GM12878 (cell line): ENCODE data around the gene ATF6B.

ENCODE experiments used
- FOXM1 ChIP-seq: IDR thresholded peaks from 2 replicates; pipeline ENCODE4 v1.6.1; 2012; ENCODE audit warnings: low read depth, mild to moderate bottlenecking, inconsistent platforms, low read length, moderate library complexity
- GABPA ChIP-seq: IDR thresholded peaks from 2 replicates; pipeline ENCODE4 v1.6.1; 2014; ENCODE audit warnings: antibody characterized with exemption, low read depth, mild to moderate bottlenecking, inconsistent platforms
- HDAC6 ChIP-seq: fragments of 200-600 bp; sonication (generic); IDR thresholded peaks from one replicate; pipeline ENCODE4 v1.8.0; 2017; ENCODE audit warnings: antibody characterized with exemption; ENCODE audit not compliant: unreplicated experiment
- IKZF1 ChIP-seq: fragments of 450-650 bp; conservative IDR thresholded peaks from 2 replicates; pipeline ENCODE4 v1.6.1; 2017; ENCODE audit warnings: antibody characterized with exemption, mild to moderate bottlenecking
- POLR2A ChIP-seq: IDR thresholded peaks from 2 replicates; pipeline ENCODE4 v1.6.1; 2011; ENCODE audit warnings: low read depth, mild to moderate bottlenecking, low read length
- RAD51 ChIP-seq: fragments of 450-650 bp; IDR thresholded peaks from 2 replicates; pipeline ENCODE4 v1.6.1; 2016; ENCODE audit warnings: moderate library complexity, mild to moderate bottlenecking, inconsistent platforms
- TAF1 ChIP-seq: IDR thresholded peaks from 2 replicates; pipeline ENCODE4 v1.6.1; 2011; ENCODE audit warnings: mild to moderate bottlenecking, low read depth, low read length, borderline replicate concordance
- YY1 ChIP-seq: IDR thresholded peaks from 2 replicates; pipeline ENCODE4 v1.6.1; 2011; ENCODE audit warnings: low read depth, mild to moderate bottlenecking, low read length
- ZZZ3 ChIP-seq: IDR thresholded peaks from 2 replicates; pipeline ENCODE4 v1.6.1; 2011; ENCODE audit warnings: low read depth; ENCODE audit not compliant: control insufficient read depth, insufficient read length
- TF ChIP-seq, protein P1 (sequence below): IDR thresholded peaks from 2 replicates; pipeline ENCODE4 v1.6.1; 2012; ENCODE audit warnings: low read depth, low read length, improper control_type of control experiment
- TF ChIP-seq, protein P2 (sequence below), 3 experiments: IDR thresholded peaks in 2 of 3; conservative IDR thresholded peaks in 1 of 3; 2 replicates each; pipeline ENCODE4 v1.5.1; 2011; ENCODE audit warnings: low read depth in 3 of 3, low read length in 3 of 3, mild to moderate bottlenecking in 3 of 3, control low read depth in 2 of 3, moderate library complexity in 2 of 3, inconsistent platforms in 1 of 3, mixed read lengths in 1 of 3; ENCODE audit not compliant: control insufficient read depth in 2 of 3, insufficient read depth in 1 of 3; ENCODE audit errors: extremely low read depth in 1 of 3
- TF ChIP-seq, protein P3 (sequence below): IDR thresholded peaks from 2 replicates; pipeline ENCODE4 v1.6.1; 2011; ENCODE audit warnings: mild to moderate bottlenecking, low read depth, low read length, moderate library complexity; ENCODE audit not compliant: insufficient replicate concordance

DNA sequence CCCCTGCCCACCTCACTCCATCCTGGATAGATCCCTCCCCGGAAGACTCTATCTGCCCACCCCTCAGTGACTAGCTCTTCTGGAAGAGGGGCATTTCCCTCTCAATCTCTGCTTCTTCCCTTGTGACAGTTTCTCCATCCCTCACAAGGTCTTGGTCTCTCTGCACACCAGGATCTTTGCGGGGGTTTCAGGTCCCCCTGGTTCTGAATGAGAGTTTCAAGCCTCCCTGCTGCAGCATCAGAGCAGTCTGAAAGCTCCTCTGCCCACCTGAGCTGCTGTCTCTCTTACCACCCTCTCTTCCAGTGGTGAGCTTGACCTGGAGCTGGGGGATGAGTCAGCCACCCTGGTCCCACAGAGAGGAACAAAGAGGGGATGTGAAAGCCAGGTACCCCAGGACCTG, 43.3 kb downstream of the ATF6B start:
- TF ChIP-seq, protein P1, sequence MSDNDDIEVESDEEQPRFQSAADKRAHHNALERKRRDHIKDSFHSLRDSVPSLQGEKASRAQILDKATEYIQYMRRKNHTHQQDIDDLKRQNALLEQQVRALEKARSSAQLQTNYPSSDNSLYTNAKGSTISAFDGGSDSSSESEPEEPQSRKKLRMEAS = no peak
- TF ChIP-seq, protein P2, sequence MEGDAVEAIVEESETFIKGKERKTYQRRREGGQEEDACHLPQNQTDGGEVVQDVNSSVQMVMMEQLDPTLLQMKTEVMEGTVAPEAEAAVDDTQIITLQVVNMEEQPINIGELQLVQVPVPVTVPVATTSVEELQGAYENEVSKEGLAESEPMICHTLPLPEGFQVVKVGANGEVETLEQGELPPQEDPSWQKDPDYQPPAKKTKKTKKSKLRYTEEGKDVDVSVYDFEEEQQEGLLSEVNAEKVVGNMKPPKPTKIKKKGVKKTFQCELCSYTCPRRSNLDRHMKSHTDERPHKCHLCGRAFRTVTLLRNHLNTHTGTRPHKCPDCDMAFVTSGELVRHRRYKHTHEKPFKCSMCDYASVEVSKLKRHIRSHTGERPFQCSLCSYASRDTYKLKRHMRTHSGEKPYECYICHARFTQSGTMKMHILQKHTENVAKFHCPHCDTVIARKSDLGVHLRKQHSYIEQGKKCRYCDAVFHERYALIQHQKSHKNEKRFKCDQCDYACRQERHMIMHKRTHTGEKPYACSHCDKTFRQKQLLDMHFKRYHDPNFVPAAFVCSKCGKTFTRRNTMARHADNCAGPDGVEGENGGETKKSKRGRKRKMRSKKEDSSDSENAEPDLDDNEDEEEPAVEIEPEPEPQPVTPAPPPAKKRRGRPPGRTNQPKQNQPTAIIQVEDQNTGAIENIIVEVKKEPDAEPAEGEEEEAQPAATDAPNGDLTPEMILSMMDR (IDR thresholded peaks at IDR 0.05 in 2 of 3, conservative IDR thresholded peaks at IDR 0.05 in 1 of 3; ENCODE audit: control insufficient read depth in 2 of 3, extremely low read depth in 1 of 3, insufficient read depth in 1 of 3, low read depth in 3 of 3, low read length in 3 of 3) = no peak
- no peak for TF ChIP-seq ZZZ3
- TF ChIP-seq IKZF1 = no peak
- no peak for TF ChIP-seq YY1
- TF ChIP-seq TAF1 = no peak
- TF ChIP-seq FOXM1 = no peak
- TF ChIP-seq, protein P3, sequence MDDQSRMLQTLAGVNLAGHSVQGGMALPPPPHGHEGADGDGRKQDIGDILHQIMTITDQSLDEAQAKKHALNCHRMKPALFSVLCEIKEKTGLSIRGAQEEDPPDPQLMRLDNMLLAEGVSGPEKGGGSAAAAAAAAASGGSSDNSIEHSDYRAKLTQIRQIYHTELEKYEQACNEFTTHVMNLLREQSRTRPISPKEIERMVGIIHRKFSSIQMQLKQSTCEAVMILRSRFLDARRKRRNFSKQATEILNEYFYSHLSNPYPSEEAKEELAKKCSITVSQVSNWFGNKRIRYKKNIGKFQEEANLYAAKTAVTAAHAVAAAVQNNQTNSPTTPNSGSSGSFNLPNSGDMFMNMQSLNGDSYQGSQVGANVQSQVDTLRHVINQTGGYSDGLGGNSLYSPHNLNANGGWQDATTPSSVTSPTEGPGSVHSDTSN = no peak
- no peak for TF ChIP-seq HDAC6
- no peak for TF ChIP-seq POLR2A
- no peak for TF ChIP-seq RAD51
- no peak for TF ChIP-seq GABPA
